SK-N-SH treated with all-trans-retinoic acid at 6 μM for 48 hours (cell line): Measurements from ENCODE around the gene C1QTNF3.
A peak's percentile ranks its signal among the peaks of the same experiment; 100 is the strongest.

ENCODE experiments used
- ATAC-seq: fragments of 200-7000 bp; cut with Tn5 transposase; 3 replicates; pipeline ENCODE4 v1.9.1; 2020; ENCODE audit warnings: mild to moderate bottlenecking, moderate library complexity
- ARNTL ChIP-seq: fragments of 450-650 bp; formaldehyde crosslinking; IDR thresholded peaks from 2 replicates; pipeline ENCODE4 v1.5.0; 2020; ENCODE audit warnings: low read depth, mild to moderate bottlenecking, moderate library complexity, borderline replicate concordance
- BACH2 ChIP-seq: fragments of 250-450 bp; sonication (Bioruptor Pico); IDR thresholded peaks from 2 replicates; pipeline ENCODE4 v1.9.0; 2021; ENCODE audit warnings: mild to moderate bottlenecking, borderline replicate concordance
- CSDC2 ChIP-seq: fragments of 250-450 bp; sonication (Bioruptor Pico); IDR thresholded peaks from 2 replicates; pipeline ENCODE4 v1.5.0; 2020; ENCODE audit warnings: mild to moderate bottlenecking, moderate library complexity
- ESRRG ChIP-seq: fragments of 250-450 bp; sonication (Bioruptor Pico); IDR thresholded peaks from 2 replicates; pipeline ENCODE4 v1.6.1; 2021; ENCODE audit warnings: mild to moderate bottlenecking
- GLIS3 ChIP-seq: fragments of 250-450 bp; sonication (Bioruptor Pico); IDR thresholded peaks from 2 replicates; pipeline ENCODE4 v1.5.0; 2020; ENCODE audit warnings: mild to moderate bottlenecking, moderate library complexity
- ISL1 ChIP-seq: fragments of 250-450 bp; sonication (Bioruptor Pico); IDR thresholded peaks from 2 replicates; pipeline ENCODE4 v2.1.2; 2022; ENCODE audit warnings: mild to moderate bottlenecking, moderate library complexity
- OSR1 ChIP-seq: fragments of 250-450 bp; sonication (Bioruptor Pico); IDR thresholded peaks from 2 replicates; pipeline ENCODE4 v1.8.0; 2022; ENCODE audit warnings: moderate library complexity, mild to moderate bottlenecking, inconsistent platforms
- PPARA ChIP-seq: fragments of 250-450 bp; sonication (Bioruptor Pico); IDR thresholded peaks from 2 replicates; pipeline ENCODE4 v1.5.0; 2020; ENCODE audit warnings: mild to moderate bottlenecking, borderline replicate concordance
- RARB ChIP-seq: fragments of 250-450 bp; sonication (Bioruptor Pico); IDR thresholded peaks from 2 replicates; pipeline ENCODE4 v1.8.0; 2021; ENCODE audit warnings: mild to moderate bottlenecking, moderate library complexity
- SNAI2 ChIP-seq: fragments of 250-450 bp; sonication (Bioruptor Pico); IDR thresholded peaks from 2 replicates; pipeline ENCODE4 v1.5.0; 2020; ENCODE audit warnings: mild to moderate bottlenecking, moderate library complexity
- TCF4 ChIP-seq: fragments of 250-450 bp; sonication (Bioruptor Pico); IDR thresholded peaks from 2 replicates; pipeline ENCODE4 v1.8.0; 2021; ENCODE audit warnings: mild to moderate bottlenecking, moderate library complexity, borderline replicate concordance
- ZC3H10 ChIP-seq: fragments of 250-450 bp; sonication (Bioruptor Pico); IDR thresholded peaks from 2 replicates; pipeline ENCODE4 v1.5.1; 2021; ENCODE audit warnings: mild to moderate bottlenecking, moderate library complexity
- ZFP3 ChIP-seq: fragments of 250-450 bp; sonication (Bioruptor Pico); IDR thresholded peaks from 2 replicates; pipeline ENCODE4 v1.5.0; 2020; ENCODE audit warnings: mild to moderate bottlenecking, moderate library complexity
- ZFP30 ChIP-seq: fragments of 450-650 bp; formaldehyde crosslinking; IDR thresholded peaks from 2 replicates; pipeline ENCODE4 v1.5.0; 2022; ENCODE audit warnings: mild to moderate bottlenecking, moderate library complexity
- ZNF565 ChIP-seq: fragments of 450-650 bp; formaldehyde crosslinking; conservative IDR thresholded peaks from 2 replicates; pipeline ENCODE4 v1.5.0; 2020; ENCODE audit warnings: low read depth, mild to moderate bottlenecking, moderate library complexity
- ZNF70 ChIP-seq: fragments of 450-650 bp; formaldehyde crosslinking; IDR thresholded peaks from 2 replicates; pipeline ENCODE4 v1.5.0; 2020; ENCODE audit warnings: mild to moderate bottlenecking, moderate library complexity
- ZNF8 ChIP-seq: fragments of 450-650 bp; formaldehyde crosslinking; IDR thresholded peaks from 2 replicates; pipeline ENCODE4 v1.5.0; 2020; ENCODE audit warnings: mild to moderate bottlenecking, moderate library complexity
- TF ChIP-seq, protein P1 (sequence below): fragments of 250-450 bp; sonication (Bioruptor Pico); IDR thresholded peaks from 2 replicates; pipeline ENCODE4 v1.5.1; 2020; ENCODE audit warnings: low read depth, mild to moderate bottlenecking, moderate library complexity
- TF ChIP-seq, protein P2 (sequence below): fragments of 250-450 bp; sonication (Bioruptor Pico); IDR thresholded peaks from 2 replicates; pipeline ENCODE4 v1.8.0; 2021; ENCODE audit warnings: low read depth, mild to moderate bottlenecking, moderate library complexity, borderline replicate concordance
- TF ChIP-seq, protein P3 (sequence below): fragments of 250-450 bp; sonication (Bioruptor Pico); IDR thresholded peaks from 2 replicates; pipeline ENCODE4 v1.5.1; 2021; ENCODE audit warnings: mild to moderate bottlenecking, moderate library complexity
- TF ChIP-seq, protein P4 (sequence below): fragments of 250-450 bp; sonication (Bioruptor Pico); IDR thresholded peaks from 2 replicates; pipeline ENCODE4 v1.8.0; 2020; ENCODE audit warnings: mild to moderate bottlenecking, moderate library complexity, borderline replicate concordance

The C1QTNF3 gene

DNA sequence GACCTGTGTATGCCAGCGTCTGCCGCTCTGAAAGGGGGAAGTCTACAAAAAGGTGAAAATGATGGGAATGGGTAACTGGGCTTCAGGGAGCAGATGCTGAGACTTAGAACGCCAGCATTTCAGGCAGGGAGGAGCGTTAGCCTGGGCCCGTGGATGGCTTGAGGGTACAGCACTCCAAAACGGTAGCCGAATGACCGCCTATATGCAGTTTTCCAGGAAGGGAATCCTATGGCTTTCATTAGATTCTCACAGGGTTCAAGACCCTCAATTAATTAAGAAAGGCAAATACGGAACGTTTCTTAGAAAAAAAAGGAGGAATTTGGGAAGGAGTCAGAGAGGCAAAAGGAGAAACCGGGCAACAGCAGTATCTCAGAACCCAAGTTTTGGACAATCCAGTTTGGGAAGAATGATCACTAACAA, 35.8 kb downstream of the C1QTNF3 start:
- peak; percentile 46 for ATAC-seq
- no peak for TF ChIP-seq BACH2
- TF ChIP-seq ISL1 (CRISPR knock-in tag): no peak
- no peak for TF ChIP-seq ZNF565
- no peak for TF ChIP-seq ARNTL (CRISPR knock-in tag)
- no peak for TF ChIP-seq RARB (CRISPR knock-in tag)
- no peak for TF ChIP-seq ZFP30
- TF ChIP-seq, protein P1, sequence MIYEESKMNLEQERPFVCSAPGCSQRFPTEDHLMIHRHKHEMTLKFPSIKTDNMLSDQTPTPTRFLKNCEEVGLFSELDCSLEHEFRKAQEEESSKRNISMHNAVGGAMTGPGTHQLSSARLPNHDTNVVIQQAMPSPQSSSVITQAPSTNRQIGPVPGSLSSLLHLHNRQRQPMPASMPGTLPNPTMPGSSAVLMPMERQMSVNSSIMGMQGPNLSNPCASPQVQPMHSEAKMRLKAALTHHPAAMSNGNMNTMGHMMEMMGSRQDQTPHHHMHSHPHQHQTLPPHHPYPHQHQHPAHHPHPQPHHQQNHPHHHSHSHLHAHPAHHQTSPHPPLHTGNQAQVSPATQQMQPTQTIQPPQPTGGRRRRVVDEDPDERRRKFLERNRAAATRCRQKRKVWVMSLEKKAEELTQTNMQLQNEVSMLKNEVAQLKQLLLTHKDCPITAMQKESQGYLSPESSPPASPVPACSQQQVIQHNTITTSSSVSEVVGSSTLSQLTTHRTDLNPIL: no peak
- TF ChIP-seq OSR1: no peak
- TF ChIP-seq ESRRG: no peak
- TF ChIP-seq CSDC2 (CRISPR knock-in tag): no peak
- no peak for TF ChIP-seq PPARA (CRISPR knock-in tag)
- TF ChIP-seq ZNF70 (CRISPR knock-in tag): no peak
- TF ChIP-seq, protein P2, sequence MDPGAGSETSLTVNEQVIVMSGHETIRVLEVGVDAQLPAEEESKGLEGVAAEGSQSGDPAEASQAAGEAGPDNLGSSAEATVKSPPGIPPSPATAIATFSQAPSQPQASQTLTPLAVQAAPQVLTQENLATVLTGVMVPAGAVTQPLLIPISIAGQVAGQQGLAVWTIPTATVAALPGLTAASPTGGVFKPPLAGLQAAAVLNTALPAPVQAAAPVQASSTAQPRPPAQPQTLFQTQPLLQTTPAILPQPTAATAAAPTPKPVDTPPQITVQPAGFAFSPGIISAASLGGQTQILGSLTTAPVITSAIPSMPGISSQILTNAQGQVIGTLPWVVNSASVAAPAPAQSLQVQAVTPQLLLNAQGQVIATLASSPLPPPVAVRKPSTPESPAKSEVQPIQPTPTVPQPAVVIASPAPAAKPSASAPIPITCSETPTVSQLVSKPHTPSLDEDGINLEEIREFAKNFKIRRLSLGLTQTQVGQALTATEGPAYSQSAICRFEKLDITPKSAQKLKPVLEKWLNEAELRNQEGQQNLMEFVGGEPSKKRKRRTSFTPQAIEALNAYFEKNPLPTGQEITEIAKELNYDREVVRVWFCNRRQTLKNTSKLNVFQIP: no peak
- TF ChIP-seq TCF4 (CRISPR knock-in tag): no peak
- no peak for TF ChIP-seq ZFP3 (CRISPR knock-in tag)
- no peak for TF ChIP-seq SNAI2 (CRISPR knock-in tag)
- TF ChIP-seq, protein P3, sequence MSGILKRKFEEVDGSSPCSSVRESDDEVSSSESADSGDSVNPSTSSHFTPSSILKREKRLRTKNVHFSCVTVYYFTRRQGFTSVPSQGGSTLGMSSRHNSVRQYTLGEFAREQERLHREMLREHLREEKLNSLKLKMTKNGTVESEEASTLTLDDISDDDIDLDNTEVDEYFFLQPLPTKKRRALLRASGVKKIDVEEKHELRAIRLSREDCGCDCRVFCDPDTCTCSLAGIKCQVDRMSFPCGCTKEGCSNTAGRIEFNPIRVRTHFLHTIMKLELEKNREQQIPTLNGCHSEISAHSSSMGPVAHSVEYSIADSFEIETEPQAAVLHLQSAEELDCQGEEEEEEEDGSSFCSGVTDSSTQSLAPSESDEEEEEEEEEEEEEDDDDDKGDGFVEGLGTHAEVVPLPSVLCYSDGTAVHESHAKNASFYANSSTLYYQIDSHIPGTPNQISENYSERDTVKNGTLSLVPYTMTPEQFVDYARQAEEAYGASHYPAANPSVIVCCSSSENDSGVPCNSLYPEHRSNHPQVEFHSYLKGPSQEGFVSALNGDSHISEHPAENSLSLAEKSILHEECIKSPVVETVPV (CRISPR knock-in tag): no peak
- TF ChIP-seq GLIS3 (CRISPR knock-in tag): no peak
- TF ChIP-seq ZNF8 (CRISPR knock-in tag): no peak
- TF ChIP-seq ZC3H10 (CRISPR knock-in tag): no peak

DNA sequence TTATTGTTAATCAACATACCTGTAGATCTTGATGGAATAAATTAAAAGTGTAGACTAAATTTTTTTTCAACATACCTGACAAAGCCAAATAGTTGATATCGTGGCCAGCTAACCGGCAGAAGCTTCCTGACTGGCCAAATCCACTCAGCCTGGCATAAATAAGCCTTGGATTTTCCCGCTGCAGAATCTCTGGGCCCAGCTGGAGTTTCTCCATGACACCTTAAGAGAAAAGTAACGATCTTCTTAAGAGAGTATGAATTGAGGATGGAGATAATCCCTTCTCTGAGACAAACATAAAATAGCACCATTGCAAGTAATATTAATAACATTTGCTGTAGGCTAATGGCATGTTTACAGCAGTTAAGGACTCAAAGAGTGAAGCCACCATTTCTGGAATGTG, 37.3 kb downstream of the C1QTNF3 start:
- no peak for ATAC-seq

DNA sequence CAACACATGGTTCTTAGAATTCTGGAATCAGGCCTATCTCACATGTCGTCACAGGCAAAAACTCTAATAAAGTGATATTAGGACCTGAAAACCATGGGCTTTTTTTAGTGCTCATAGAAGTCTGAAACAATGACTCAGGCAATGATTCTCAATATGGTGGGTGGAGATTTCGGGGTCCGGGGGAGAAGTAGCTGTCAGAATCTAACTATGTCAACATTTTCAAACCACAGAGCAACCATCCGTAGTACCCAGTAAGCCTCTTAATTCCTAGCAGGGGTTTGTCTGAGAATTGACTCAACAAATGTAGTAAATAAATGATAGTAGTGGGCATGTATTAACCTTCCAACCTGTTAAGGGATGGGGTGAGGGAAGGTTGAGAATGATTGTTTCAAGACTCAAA, 37.8 kb downstream of the C1QTNF3 start:
- TF ChIP-seq ISL1 (CRISPR knock-in tag): no peak
- TF ChIP-seq CSDC2 (CRISPR knock-in tag): no peak
- TF ChIP-seq ZFP30: no peak
- no peak for TF ChIP-seq ZNF8 (CRISPR knock-in tag)
- TF ChIP-seq, protein P4, sequence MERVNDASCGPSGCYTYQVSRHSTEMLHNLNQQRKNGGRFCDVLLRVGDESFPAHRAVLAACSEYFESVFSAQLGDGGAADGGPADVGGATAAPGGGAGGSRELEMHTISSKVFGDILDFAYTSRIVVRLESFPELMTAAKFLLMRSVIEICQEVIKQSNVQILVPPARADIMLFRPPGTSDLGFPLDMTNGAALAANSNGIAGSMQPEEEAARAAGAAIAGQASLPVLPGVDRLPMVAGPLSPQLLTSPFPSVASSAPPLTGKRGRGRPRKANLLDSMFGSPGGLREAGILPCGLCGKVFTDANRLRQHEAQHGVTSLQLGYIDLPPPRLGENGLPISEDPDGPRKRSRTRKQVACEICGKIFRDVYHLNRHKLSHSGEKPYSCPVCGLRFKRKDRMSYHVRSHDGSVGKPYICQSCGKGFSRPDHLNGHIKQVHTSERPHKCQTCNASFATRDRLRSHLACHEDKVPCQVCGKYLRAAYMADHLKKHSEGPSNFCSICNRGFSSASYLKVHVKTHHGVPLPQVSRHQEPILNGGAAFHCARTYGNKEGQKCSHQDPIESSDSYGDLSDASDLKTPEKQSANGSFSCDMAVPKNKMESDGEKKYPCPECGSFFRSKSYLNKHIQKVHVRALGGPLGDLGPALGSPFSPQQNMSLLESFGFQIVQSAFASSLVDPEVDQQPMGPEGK (CRISPR knock-in tag): no peak
- no peak for TF ChIP-seq GLIS3 (CRISPR knock-in tag)
- TF ChIP-seq, all 23 proteins: peak for 0
- ATAC-seq: no peak

More for the DNA sequence above, 37.3 kb downstream of the C1QTNF3 start:
- TF ChIP-seq RARB (CRISPR knock-in tag) (no peak), OSR1 (no peak), TCF4 (CRISPR knock-in tag) (no peak), ZNF565 (no peak), ARNTL (CRISPR knock-in tag) (no peak)
- TF ChIP-seq, protein P3 (CRISPR knock-in tag): no peak

DNA sequence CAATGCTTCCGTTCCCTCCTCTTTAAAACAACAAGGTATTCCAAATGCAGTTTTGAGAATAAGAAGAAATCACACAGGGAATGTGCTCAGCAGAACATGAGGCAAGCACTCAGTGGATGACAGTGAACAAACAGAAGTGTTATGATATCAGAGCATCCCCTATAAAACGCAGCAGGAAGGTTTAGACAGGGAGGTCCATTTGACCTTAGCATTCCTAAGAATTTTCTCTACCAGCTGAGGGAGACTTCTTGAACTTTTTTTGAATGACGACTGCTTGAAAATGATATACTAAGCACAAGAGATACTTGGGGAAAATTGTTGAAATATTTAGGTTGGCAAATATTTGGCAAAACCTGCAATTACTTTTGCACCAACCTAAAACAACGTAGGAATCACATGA, 39.1 kb downstream of the C1QTNF3 start:
- no peak for TF ChIP-seq BACH2
- TF ChIP-seq ARNTL (CRISPR knock-in tag): no peak
- TF ChIP-seq GLIS3 (CRISPR knock-in tag): no peak
- no peak for TF ChIP-seq ZNF565
- TF ChIP-seq, protein P3 (CRISPR knock-in tag): no peak

More for the DNA sequence above, 39.1 kb downstream of the C1QTNF3 start:
- no peak for ATAC-seq
